ENCODE data around the gene DMRTA1.

- TF ChIP-seq BCL11A (IDR thresholded peaks at IDR 0.05; ENCODE audit: low read depth, low read length) (no peak), KDM1A (IDR thresholded peaks at IDR 0.05; ENCODE audit: borderline replicate concordance) (no peak), SMC3 (IDR thresholded peaks at IDR 0.05; ENCODE audit: borderline replicate concordance, low read length) (no peak), MAX (IDR thresholded peaks at IDR 0.05; ENCODE audit: low read depth, low read length) (no peak), SPI1 (IDR thresholded peaks at IDR 0.05; ENCODE audit: borderline replicate concordance, insufficient read depth, low read depth, low read length) (no peak)
- TF ChIP-seq, protein P1, sequence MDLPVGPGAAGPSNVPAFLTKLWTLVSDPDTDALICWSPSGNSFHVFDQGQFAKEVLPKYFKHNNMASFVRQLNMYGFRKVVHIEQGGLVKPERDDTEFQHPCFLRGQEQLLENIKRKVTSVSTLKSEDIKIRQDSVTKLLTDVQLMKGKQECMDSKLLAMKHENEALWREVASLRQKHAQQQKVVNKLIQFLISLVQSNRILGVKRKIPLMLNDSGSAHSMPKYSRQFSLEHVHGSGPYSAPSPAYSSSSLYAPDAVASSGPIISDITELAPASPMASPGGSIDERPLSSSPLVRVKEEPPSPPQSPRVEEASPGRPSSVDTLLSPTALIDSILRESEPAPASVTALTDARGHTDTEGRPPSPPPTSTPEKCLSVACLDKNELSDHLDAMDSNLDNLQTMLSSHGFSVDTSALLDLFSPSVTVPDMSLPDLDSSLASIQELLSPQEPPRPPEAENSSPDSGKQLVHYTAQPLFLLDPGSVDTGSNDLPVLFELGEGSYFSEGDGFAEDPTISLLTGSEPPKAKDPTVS (IDR thresholded peaks at IDR 0.05; ENCODE audit: low read depth, low read length) = no peak
- TF ChIP-seq, protein P2, sequence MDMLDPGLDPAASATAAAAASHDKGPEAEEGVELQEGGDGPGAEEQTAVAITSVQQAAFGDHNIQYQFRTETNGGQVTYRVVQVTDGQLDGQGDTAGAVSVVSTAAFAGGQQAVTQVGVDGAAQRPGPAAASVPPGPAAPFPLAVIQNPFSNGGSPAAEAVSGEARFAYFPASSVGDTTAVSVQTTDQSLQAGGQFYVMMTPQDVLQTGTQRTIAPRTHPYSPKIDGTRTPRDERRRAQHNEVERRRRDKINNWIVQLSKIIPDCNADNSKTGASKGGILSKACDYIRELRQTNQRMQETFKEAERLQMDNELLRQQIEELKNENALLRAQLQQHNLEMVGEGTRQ (IDR thresholded peaks at IDR 0.05; ENCODE audit: borderline replicate concordance, low read depth, low read length) = no peak
- TF ChIP-seq, protein P3, sequence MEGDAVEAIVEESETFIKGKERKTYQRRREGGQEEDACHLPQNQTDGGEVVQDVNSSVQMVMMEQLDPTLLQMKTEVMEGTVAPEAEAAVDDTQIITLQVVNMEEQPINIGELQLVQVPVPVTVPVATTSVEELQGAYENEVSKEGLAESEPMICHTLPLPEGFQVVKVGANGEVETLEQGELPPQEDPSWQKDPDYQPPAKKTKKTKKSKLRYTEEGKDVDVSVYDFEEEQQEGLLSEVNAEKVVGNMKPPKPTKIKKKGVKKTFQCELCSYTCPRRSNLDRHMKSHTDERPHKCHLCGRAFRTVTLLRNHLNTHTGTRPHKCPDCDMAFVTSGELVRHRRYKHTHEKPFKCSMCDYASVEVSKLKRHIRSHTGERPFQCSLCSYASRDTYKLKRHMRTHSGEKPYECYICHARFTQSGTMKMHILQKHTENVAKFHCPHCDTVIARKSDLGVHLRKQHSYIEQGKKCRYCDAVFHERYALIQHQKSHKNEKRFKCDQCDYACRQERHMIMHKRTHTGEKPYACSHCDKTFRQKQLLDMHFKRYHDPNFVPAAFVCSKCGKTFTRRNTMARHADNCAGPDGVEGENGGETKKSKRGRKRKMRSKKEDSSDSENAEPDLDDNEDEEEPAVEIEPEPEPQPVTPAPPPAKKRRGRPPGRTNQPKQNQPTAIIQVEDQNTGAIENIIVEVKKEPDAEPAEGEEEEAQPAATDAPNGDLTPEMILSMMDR (IDR thresholded peaks at IDR 0.05 in 2 of 3, conservative IDR thresholded peaks at IDR 0.05 in 1 of 3; ENCODE audit: control insufficient read depth in 2 of 3, extremely low read depth in 1 of 3, insufficient read depth in 1 of 3, low read depth in 3 of 3, low read length in 3 of 3) = no peak
Measured at GRCh38 chr9:22423566-22423965, 23.1 kb upstream of the DMRTA1 start.

All from GM12878 (cell line).